Caco-2 (cell line): ENCODE measurements around the gene SYS1. TPM values are rescaled to one million over a fixed set of nuclear protein-coding genes. Genes with fewer than 3 reads are reported as not detected.

Experiments used
- BruUV-seq: library from RNA; stranded (reverse); fragments of 400-500 nt; replicated peaks from 2 replicates; lab custom pipeline; 2021; lab: Mats Ljungman, UMichigan
- CTCF ChIA-PET: fragments of 300-600 bp; sonication (Branson Sonifier 250); formaldehyde crosslinking; loops from one replicate; lab custom pipeline; 2022; ENCODE audit warnings: antibody characterized with exemption; lab: Charles Lee
- POLR2A ChIA-PET: fragments of 300-600 bp; sonication (Branson Sonifier 250); formaldehyde crosslinking; loops from one replicate; lab custom pipeline; 2022; ENCODE audit warnings: antibody characterized with exemption; lab: Charles Lee
- DNase-seq, 2 experiments: peaks; one replicate each; pipeline versions ENCODE4 v3.0.0 to v3.0.0-alpha.2; 2020 to 2022
- H3K27me3 ChIP-seq: replicated peaks from 2 replicates; pipeline ENCODE4 v1.6.0; 2011; ENCODE audit warnings: low read length; ENCODE audit not compliant: control insufficient read depth, insufficient read depth
- H3K36me3 ChIP-seq: 2 replicates; pipeline ENCODE4 v1.5.1; 2011; ENCODE audit warnings: low read length; ENCODE audit not compliant: control insufficient read depth, insufficient read depth
- H3K4me1 ChIP-seq: fragments of 250-450 bp; sonication (Bioruptor Pico); 2 replicates; pipeline ENCODE4 v1.5.1; 2020; ENCODE audit warnings: mild to moderate bottlenecking
- H3K4me3 ChIP-seq: 2 replicates; pipeline ENCODE4 v1.5.1; 2011; ENCODE audit warnings: low read depth, mild to moderate bottlenecking, control low read depth, low read length
- H3K9me3 ChIP-seq: fragments of 250-450 bp; sonication (Bioruptor Pico); 2 replicates; pipeline ENCODE4 v1.5.1; 2020; ENCODE audit warnings: mild to moderate bottlenecking, moderate library complexity
- H3K27ac Mint-ChIP-seq: one replicate; pipeline ENCODE4 v1.8.0; 2022; ENCODE audit warnings: mixed read lengths; ENCODE audit not compliant: unreplicated experiment
- H3K27me3 Mint-ChIP-seq: one replicate; pipeline ENCODE4 v1.8.0; 2022; ENCODE audit warnings: mixed read lengths; ENCODE audit not compliant: insufficient read depth, unreplicated experiment
- H3K36me3 Mint-ChIP-seq: one replicate; pipeline ENCODE4 v1.8.0; 2022; ENCODE audit warnings: mild to moderate bottlenecking, mixed read lengths; ENCODE audit not compliant: insufficient read depth, unreplicated experiment
- H3K4me1 Mint-ChIP-seq: one replicate; pipeline ENCODE4 v1.8.0; 2022; ENCODE audit warnings: low read depth, mixed read lengths; ENCODE audit not compliant: unreplicated experiment
- H3K4me3 Mint-ChIP-seq: one replicate; pipeline ENCODE4 v1.8.0; 2022; ENCODE audit warnings: mild to moderate bottlenecking, moderate library complexity, mixed read lengths; ENCODE audit not compliant: unreplicated experiment
- H3K9me3 Mint-ChIP-seq: one replicate; pipeline ENCODE4 v1.8.0; 2022; ENCODE audit warnings: mixed read lengths; ENCODE audit not compliant: unreplicated experiment
- intact Hi-C: fragments of 100-400 bp; cut with micrococcal nuclease; formaldehyde crosslinking; loops from one replicate; pipeline ENCODE4 v1.10.0; 2022; ENCODE audit not compliant: unreplicated experiment
- total RNA-seq: library from RNA; stranded (reverse); gene quantifications from 2 replicates; pipeline ENCODE4 v1.2.3, GENCODE V29; 2022
- TF ChIP-seq, protein P1 (sequence below), 2 experiments: fragments of 200-600 bp in 1 of 2; IDR thresholded peaks; 1 replicate in 1 of 2; 2 replicates in 1 of 2; pipeline versions ENCODE4 v1.5.1 to v1.8.0; 2011 to 2022; ENCODE audit warnings: antibody characterized with exemption in 1 of 2, control low read depth in 1 of 2, inconsistent platforms in 1 of 2, low read depth in 1 of 2, low read length in 1 of 2, mild to moderate bottlenecking in 1 of 2, moderate library complexity in 1 of 2; ENCODE audit not compliant: insufficient read depth in 1 of 2, severe bottlenecking in 1 of 2, unreplicated experiment in 1 of 2

The SYS1 gene
- total RNA-seq, 1 experiment from 2014 or later, result 62.1 TPM

DNA sequence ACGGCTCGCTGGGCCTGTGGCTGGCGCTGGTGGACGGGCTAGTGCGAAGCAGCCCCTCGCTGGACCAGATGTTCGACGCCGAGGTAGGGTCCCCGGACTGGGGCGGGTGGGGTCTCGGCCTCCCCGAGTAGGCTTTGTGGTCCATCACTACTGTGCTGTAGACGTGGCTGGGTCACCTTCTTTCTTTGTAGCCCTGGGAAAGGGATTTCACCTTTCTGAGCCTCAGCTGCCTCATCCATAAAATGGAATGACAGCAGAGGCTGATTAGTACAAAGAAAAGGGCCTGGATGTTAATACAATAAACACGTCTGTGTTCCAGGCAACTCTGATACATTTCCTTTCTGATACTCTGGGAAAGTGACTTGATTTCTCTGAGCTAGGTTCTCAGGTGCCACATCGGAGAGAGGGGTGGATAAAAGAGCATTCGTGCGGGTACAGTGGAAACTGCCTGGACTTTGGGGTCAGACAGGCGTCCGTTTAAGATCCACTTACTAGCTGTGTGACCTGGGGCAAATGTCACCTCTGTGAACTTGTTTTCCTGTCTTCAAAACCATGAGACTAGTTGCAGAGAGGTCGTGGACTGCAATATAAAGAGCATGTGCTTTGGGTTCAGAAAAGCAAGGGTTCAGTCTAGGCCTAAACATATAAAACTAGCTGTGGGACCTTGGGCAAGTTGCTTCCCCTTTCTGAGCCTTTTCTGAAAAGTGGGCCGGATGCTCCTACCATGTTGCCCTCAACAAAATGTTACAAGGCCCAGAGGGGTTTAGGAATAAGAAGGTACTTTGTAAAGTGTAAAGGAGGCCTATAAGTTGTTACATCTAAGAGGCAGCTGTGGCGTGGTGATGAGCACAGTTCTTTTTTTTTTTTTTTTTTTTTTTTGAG is 896 bp downstream of the SYS1 start:
- Mint-ChIP-seq H3K27me3 (no peaks in the 10 kb centered on the region), H3K4me1 (peaks cover 37% of the 10 kb centered on the region), H3K27ac (peak overlapping the region; percentile 91), H3K9me3 (no peaks in the 10 kb centered on the region), H3K36me3 (peaks cover 42% of the 10 kb centered on the region), H3K4me3 (peak overlapping the region; percentile 87)
- DNase-seq, result peak in 1 of 2 experiments; percentile 34
- TF ChIP-seq, protein P1, sequence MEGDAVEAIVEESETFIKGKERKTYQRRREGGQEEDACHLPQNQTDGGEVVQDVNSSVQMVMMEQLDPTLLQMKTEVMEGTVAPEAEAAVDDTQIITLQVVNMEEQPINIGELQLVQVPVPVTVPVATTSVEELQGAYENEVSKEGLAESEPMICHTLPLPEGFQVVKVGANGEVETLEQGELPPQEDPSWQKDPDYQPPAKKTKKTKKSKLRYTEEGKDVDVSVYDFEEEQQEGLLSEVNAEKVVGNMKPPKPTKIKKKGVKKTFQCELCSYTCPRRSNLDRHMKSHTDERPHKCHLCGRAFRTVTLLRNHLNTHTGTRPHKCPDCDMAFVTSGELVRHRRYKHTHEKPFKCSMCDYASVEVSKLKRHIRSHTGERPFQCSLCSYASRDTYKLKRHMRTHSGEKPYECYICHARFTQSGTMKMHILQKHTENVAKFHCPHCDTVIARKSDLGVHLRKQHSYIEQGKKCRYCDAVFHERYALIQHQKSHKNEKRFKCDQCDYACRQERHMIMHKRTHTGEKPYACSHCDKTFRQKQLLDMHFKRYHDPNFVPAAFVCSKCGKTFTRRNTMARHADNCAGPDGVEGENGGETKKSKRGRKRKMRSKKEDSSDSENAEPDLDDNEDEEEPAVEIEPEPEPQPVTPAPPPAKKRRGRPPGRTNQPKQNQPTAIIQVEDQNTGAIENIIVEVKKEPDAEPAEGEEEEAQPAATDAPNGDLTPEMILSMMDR (IDR thresholded peaks at IDR 0.05; ENCODE audit: insufficient read depth in 1 of 2, low read depth in 1 of 2, low read length in 1 of 2, severe bottlenecking in 1 of 2, unreplicated experiment in 1 of 2), result no peak
- intact Hi-C loops, result loop anchor here (1.0 kb wide), 5 partner anchors 21 to 407 kb away; partner anchors contain the start of gene PIGT
- H3K4me3 ChIP-seq, result peak overlapping the region; percentile 93
- ChIA-PET CTCF (interaction anchor here (0.6 to 8.0 kb wide), 31 partner anchors 7 to 578 kb away, joined by 3 to 134 read pairs (median 7); partner anchors contain the start of genes PIGT and SDC4), POLR2A (interaction anchor here (0.5 to 10.3 kb wide), 14 partner anchors 9 to 508 kb away, joined by 3 to 229 read pairs (median 3); partner anchors contain the start of genes PIGT and SDC4)
- BruUV-seq, result TSS peak; percentile 30
- no peaks in the 10 kb centered on the region for H3K9me3 ChIP-seq
- H3K36me3 ChIP-seq, result peaks cover 4% of the 10 kb centered on the region
- no peaks in the 10 kb centered on the region for H3K27me3 ChIP-seq
- peaks cover 38% of the 10 kb centered on the region for H3K4me1 ChIP-seq

DNA sequence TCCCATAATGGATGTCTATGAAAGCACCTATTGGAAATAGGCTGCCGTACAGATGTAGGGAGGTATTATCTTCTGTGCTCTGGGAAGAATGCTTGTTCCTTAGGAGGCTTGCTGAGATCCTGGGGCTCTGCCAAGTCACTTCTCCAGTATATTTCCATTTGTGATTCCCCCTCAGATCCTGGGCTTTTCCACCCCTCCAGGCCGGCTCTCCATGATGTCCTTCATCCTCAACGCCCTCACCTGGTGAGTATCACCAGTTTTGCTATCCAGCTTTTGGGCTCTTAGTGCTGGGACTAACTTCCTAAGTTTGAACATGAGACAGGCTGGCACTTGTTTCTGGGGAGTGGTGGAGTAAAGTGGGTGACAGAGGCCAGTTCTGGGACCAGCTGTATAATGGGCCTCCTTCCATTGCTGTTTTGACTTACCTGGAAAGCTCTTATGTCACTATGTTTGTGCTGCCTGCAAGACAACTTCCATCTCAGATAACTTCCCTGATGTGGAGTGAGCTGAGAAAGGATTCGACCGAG is 2.6 kb downstream of the SYS1 start:
- H3K36me3 Mint-ChIP-seq, result peaks cover 42% of the 10 kb centered on the region
- CTCF ChIA-PET, result interaction anchor here (0.9 to 8.0 kb wide), 3 partner anchors 8 to 71 kb away, joined by 4 to 134 read pairs (median 4); no protein-coding TSS in a partner anchor

More for the DNA sequence above, 2.6 kb downstream of the SYS1 start:
- Mint-ChIP-seq H3K4me3 (no peak overlapping the region), H3K27me3 (no peaks in the 10 kb centered on the region), H3K9me3 (no peaks in the 10 kb centered on the region), H3K4me1 (peaks cover 21% of the 10 kb centered on the region), H3K27ac (no peak overlapping the region)
- no peaks in the 10 kb centered on the region for H3K9me3 ChIP-seq
- BruUV-seq, result no TSS peak
- POLR2A ChIA-PET, result interaction anchor here (10.3 kb wide), 1 partner anchor 21 kb away, joined by 229 read pairs; the partner anchor contains the start of gene SDC4
- peak in 1 of 2 experiments; percentile 32 for DNase-seq
- intact Hi-C loops, result no loop called here
- peaks cover 21% of the 10 kb centered on the region for H3K4me1 ChIP-seq
- TF ChIP-seq, protein P1 (IDR thresholded peaks at IDR 0.05; ENCODE audit: insufficient read depth in 1 of 2, low read depth in 1 of 2, low read length in 1 of 2, severe bottlenecking in 1 of 2, unreplicated experiment in 1 of 2), result no peak
- H3K27me3 ChIP-seq, result no peaks in the 10 kb centered on the region
- H3K4me3 ChIP-seq, result no peak overlapping the region
- H3K36me3 ChIP-seq, result peaks cover 4% of the 10 kb centered on the region
